Measurements from ENCODE around the gene PTPA.

- no peak for TF ChIP-seq BHLHE40 (IDR thresholded peaks at IDR 0.05; ENCODE audit: low read length)
- TF ChIP-seq ZFP1 (CRISPR knock-in tag; IDR thresholded peaks at IDR 0.05) = no peak
- TF ChIP-seq, protein P1, sequence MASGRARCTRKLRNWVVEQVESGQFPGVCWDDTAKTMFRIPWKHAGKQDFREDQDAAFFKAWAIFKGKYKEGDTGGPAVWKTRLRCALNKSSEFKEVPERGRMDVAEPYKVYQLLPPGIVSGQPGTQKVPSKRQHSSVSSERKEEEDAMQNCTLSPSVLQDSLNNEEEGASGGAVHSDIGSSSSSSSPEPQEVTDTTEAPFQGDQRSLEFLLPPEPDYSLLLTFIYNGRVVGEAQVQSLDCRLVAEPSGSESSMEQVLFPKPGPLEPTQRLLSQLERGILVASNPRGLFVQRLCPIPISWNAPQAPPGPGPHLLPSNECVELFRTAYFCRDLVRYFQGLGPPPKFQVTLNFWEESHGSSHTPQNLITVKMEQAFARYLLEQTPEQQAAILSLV (tag; IDR thresholded peaks at IDR 0.05) = no peak
- TF ChIP-seq IRF2 (CRISPR knock-in tag; IDR thresholded peaks at IDR 0.05) = no peak
- TF ChIP-seq, protein P2, sequence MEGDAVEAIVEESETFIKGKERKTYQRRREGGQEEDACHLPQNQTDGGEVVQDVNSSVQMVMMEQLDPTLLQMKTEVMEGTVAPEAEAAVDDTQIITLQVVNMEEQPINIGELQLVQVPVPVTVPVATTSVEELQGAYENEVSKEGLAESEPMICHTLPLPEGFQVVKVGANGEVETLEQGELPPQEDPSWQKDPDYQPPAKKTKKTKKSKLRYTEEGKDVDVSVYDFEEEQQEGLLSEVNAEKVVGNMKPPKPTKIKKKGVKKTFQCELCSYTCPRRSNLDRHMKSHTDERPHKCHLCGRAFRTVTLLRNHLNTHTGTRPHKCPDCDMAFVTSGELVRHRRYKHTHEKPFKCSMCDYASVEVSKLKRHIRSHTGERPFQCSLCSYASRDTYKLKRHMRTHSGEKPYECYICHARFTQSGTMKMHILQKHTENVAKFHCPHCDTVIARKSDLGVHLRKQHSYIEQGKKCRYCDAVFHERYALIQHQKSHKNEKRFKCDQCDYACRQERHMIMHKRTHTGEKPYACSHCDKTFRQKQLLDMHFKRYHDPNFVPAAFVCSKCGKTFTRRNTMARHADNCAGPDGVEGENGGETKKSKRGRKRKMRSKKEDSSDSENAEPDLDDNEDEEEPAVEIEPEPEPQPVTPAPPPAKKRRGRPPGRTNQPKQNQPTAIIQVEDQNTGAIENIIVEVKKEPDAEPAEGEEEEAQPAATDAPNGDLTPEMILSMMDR (IDR thresholded peaks at IDR 0.05 in 2 of 3, conservative IDR thresholded peaks at IDR 0.05 in 1 of 3; ENCODE audit: insufficient read depth in 2 of 3, low read depth in 1 of 3, low read length in 3 of 3) = no peak
- TF ChIP-seq ATF2 (CRISPR knock-in tag; IDR thresholded peaks at IDR 0.05) = no peak
- TF ChIP-seq TAF1 (IDR thresholded peaks at IDR 0.05; ENCODE audit: control insufficient read depth, extremely low read depth, insufficient read depth, low read length, severe bottlenecking) = no peak
- no peak for TF ChIP-seq PTBP1 (IDR thresholded peaks at IDR 0.05; ENCODE audit: low read depth, low read length)
- no peak for TF ChIP-seq TAF9B (IDR thresholded peaks at IDR 0.05; ENCODE audit: partially characterized antibody)
Measured at GRCh38 chr9:129104051-129104450, 7.2 kb upstream of the PTPA start.
